HG03108 (cell line): Measurements from ENCODE around the gene FUBP3.
"Not testable (repeated sequence)": the region's sequence is repeated elsewhere in the genome, so short reads cannot be mapped to it uniquely, and the experiment has no call there.

ENCODE experiments used
- ATAC-seq: cut with Tn5 transposase; IDR thresholded peaks from one replicate; pipeline ENCODE4 v1.9.1; 2021; ENCODE audit warnings: moderate library complexity; ENCODE audit not compliant: unreplicated experiment

The FUBP3 gene

GRCh38 chr9:130680836-130681768 lies 101.7 kb downstream of the FUBP3 start:
- no peak for ATAC-seq

DNA sequence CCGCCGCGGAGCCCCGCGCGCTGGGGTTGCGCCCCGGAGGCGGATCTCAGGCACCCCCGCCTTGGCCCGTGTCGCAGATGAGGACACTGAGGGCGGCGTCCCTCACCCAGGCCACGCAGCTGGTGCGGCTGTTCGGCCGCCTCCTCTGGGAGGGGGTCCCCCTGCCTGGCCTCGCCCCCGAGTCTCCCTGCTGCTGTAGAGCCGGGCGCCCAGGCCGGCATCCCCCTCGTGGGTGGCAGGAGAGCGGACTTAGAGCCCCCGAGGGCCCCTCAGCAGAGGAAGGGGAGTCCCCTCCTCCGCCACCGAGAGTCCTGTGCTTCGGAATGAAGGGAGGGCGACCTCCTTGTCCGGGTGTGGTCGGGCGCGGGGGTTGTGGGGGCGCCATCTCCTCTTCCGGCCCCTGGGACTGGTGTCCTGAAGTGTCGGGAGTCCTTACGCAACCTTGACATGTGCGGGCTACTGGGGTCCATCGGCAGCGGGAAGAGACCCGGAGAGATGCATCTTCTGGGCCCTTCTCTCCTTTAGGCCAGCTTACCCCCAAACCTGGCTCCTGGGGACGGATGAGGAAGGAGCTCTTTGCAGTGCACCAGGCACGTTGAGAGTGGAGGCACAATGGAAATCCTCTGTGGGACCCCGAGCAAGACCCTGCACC lies 102.5 kb downstream of the FUBP3 start:
- no peak for ATAC-seq

DNA sequence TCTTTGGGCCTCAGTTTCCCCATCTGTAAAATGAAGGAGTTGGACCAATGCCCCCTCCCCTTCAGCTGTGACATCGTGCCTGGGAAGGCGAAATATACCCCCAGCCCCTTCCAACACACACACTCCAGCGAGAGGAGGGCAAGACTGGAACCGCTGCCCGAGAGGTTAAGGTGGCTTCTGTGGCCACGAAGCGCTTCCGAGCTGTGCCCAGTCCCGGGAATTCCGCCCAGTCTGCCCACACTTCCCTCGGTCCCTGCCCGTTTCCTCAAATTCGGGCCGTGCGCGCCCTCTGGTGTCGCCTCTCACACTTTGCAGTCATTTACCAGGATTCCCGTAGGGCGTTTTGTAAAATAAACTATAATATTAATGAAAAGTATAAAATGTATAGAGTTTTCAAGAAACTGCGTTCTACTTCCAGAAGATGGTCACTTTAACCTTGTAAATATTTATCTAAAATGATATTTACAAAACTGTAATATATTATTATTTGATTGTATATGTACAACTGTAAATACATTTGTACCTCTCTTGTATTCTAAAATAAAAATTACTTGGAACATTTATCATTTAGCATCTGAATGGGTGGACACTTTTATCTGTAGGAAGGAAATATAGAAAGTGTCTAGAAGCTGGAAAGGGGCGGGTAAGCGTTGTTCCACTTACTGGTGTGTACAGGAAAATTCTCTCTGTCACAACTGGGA lies 103.2 kb downstream of the FUBP3 start:
- no peak for ATAC-seq

- no peak for ATAC-seq
These were observed 105.7 kb downstream of the FUBP3 start for GRCh38 chr9:130685104-130685503.

DNA sequence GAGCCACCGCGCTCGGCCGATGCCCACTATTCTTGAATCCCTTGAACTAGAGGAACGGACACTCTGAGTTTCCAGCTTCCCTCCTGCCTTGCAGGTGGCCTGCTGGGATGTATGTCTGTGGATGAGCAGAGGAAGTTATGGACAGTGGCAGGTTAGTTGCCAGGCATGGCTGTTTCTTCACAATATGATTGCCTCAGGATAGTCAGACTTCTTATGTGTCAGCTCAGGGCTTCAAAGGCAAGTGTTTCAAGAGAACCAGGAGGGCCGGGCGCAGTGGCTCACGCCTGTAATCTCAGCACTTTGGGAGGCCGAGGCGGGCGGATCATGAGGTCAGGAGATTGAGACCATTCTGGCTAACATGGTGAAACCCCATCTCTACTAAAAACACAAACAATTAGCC lies 106.6 kb downstream of the FUBP3 start:
- not testable (repeated sequence) for ATAC-seq

- ATAC-seq: no peak
These were observed 108.2 kb downstream of the FUBP3 start for GRCh38 chr9:130687615-130688014.
